RWPE2 (cell line): ENCODE data around the gene C4orf36.

Experiments
- ATAC-seq: fragments of 200-7000 bp; cut with Tn5 transposase; 3 replicates; pipeline ENCODE4 v1.9.1; 2021; ENCODE audit warnings: low read depth
- DNase-seq: peaks from one replicate; pipeline ENCODE4 v3.0.0-alpha.2; 2020; ENCODE audit warnings: low spot score
- H3K27ac ChIP-seq: fragments of 450-650 bp; 2 replicates; pipeline ENCODE4 v1.5.1; 2017; ENCODE audit warnings: mild to moderate bottlenecking; ENCODE audit not compliant: poor library complexity, severe bottlenecking
- H3K27me3 ChIP-seq: fragments of 250-450 bp; sonication (Bioruptor Pico); 2 replicates; pipeline ENCODE4 v1.5.1; 2021; ENCODE audit warnings: mild to moderate bottlenecking, moderate library complexity; ENCODE audit not compliant: insufficient read depth, poor library complexity, severe bottlenecking
- H3K36me3 ChIP-seq: fragments of 250-450 bp; sonication (Bioruptor Pico); 2 replicates; pipeline ENCODE4 v1.5.1; 2020; ENCODE audit warnings: low read depth, mild to moderate bottlenecking, moderate library complexity
- H3K4me1 ChIP-seq: fragments of 250-450 bp; sonication (Bioruptor Pico); 2 replicates; pipeline ENCODE4 v1.5.1; 2021; ENCODE audit warnings: mild to moderate bottlenecking, moderate library complexity; ENCODE audit not compliant: insufficient read depth, poor library complexity, severe bottlenecking
- H3K4me3 ChIP-seq: fragments of 250-450 bp; sonication (Bioruptor Pico); 2 replicates; pipeline ENCODE4 v1.5.1; 2021; ENCODE audit warnings: mild to moderate bottlenecking, moderate library complexity; ENCODE audit not compliant: severe bottlenecking
- H3K9me3 ChIP-seq: fragments of 250-450 bp; sonication (Bioruptor Pico); 2 replicates; pipeline ENCODE4 v1.5.1; 2021; ENCODE audit warnings: mild to moderate bottlenecking, moderate library complexity; ENCODE audit not compliant: severe bottlenecking
- CTCF ChIP-seq: fragments of 450-650 bp; IDR thresholded peaks from one replicate; pipeline ENCODE4 v1.5.1; 2017; ENCODE audit warnings: mild to moderate bottlenecking, moderate library complexity; ENCODE audit not compliant: poor library complexity, severe bottlenecking

C4orf36 gene

GRCh38 chr4:86856896-86857295 is 35.3 kb downstream of the C4orf36 start:
- Histone ChIP-seq H3K4me3 (no peak overlapping the region), H3K9me3 (no peaks in the 10 kb centered on the region), H3K27ac (peak overlapping the region; percentile 45), H3K4me1 (peaks cover 29% of the 10 kb centered on the region), H3K36me3 (no peaks in the 10 kb centered on the region), H3K27me3 (no peaks in the 10 kb centered on the region)
- DNase-seq = no peak
- ATAC-seq = no peak
- no peak for TF ChIP-seq CTCF

- peaks cover 29% of the 10 kb centered on the region for H3K4me1 ChIP-seq
- H3K4me3 ChIP-seq = no peak overlapping the region
- TF ChIP-seq CTCF = peak; percentile 16
- peak overlapping the region; percentile 45 for H3K27ac ChIP-seq
- no peaks in the 10 kb centered on the region for H3K36me3 ChIP-seq
- H3K27me3 ChIP-seq = no peaks in the 10 kb centered on the region
- ATAC-seq (peak; percentile 94), DNase-seq (no peak)
- H3K9me3 ChIP-seq = no peaks in the 10 kb centered on the region
Measured at GRCh38 chr4:86855572-86855971, 36.6 kb downstream of the C4orf36 start.

DNA sequence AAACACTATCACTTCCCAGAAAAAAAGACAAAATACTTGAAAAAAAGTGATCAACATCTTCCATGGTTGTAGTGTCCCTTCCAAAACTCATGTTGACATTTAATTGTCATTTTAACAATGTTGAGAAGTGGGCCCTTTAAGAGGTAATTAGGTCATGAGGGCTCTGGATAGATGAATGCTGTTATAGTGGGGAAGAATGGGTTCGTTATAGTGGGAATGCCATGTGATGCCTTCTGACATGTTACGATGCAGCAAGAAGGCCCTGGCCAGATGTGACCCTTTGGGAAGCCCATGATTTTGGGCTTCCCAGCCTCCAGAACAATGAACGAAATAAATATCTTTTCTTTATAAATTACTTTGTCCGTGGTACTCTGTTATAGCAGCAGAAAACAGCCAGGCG is 39.0 kb downstream of the C4orf36 start:
- peaks cover 29% of the 10 kb centered on the region for H3K4me1 ChIP-seq
- TF ChIP-seq CTCF = no peak

GRCh38 chr4:86848732-86849619 is 43.2 kb downstream of the C4orf36 start, which contains the start of gene SLC10A6:
TSS of gene SLC10A6 (minus strand) at chr4:86849384. CDS start at chr4:86849115, 269 bp downstream.
- H3K4me3 ChIP-seq = no peak within 1 kb of the TSS
- no peak for DNase-seq

More for the DNA sequence above, 39.0 kb downstream of the C4orf36 start:
- Histone ChIP-seq H3K27ac (no peak overlapping the region), H3K27me3 (no peaks in the 10 kb centered on the region), H3K36me3 (no peaks in the 10 kb centered on the region), H3K9me3 (no peaks in the 10 kb centered on the region), H3K4me3 (no peak overlapping the region)
- no peak for DNase-seq
- ATAC-seq = no peak

More at GRCh38 chr4:86848732-86849619, 43.2 kb downstream of the C4orf36 start, which contains the start of gene SLC10A6:
- no peaks in the 10 kb centered on the region for H3K27me3 ChIP-seq
- H3K36me3 ChIP-seq = no peaks in the 10 kb centered on the region
- TF ChIP-seq CTCF = no peak
- no peak for ATAC-seq
- H3K9me3 ChIP-seq = no peaks in the 10 kb centered on the region
- peaks cover 6% of the 10 kb centered on the region for H3K4me1 ChIP-seq
- no peak within 1 kb of the TSS for H3K27ac ChIP-seq
